Chondrocyte (in vitro differentiated cells): ENCODE results near the gene TAGLN2. TPM values are rescaled to one million over a fixed set of nuclear protein-coding genes. Genes with fewer than 3 reads are reported as not detected.

Experiments
- DNase-seq: peaks from one replicate; pipeline ENCODE4 v3.0.0; 2021; ENCODE audit warnings: mixed read lengths, low spot score
- H3K27ac Mint-ChIP-seq: one replicate; pipeline ENCODE4 v1.8.0; 2021; ENCODE audit warnings: mild to moderate bottlenecking, moderate library complexity, mixed read lengths; ENCODE audit not compliant: unreplicated experiment
- H3K27me3 Mint-ChIP-seq: 2 replicates; pipeline ENCODE4 v1.8.0; 2021; ENCODE audit warnings: low read depth, mixed read lengths
- H3K36me3 Mint-ChIP-seq: 2 replicates; pipeline ENCODE4 v1.8.0; 2021; ENCODE audit warnings: low read depth, mixed read lengths
- H3K4me1 Mint-ChIP-seq: 2 replicates; pipeline ENCODE4 v1.8.0; 2021; ENCODE audit warnings: low read depth, mild to moderate bottlenecking, mixed read lengths
- H3K4me3 Mint-ChIP-seq: one replicate; pipeline ENCODE4 v1.8.0; 2021; ENCODE audit warnings: mild to moderate bottlenecking, moderate library complexity, mixed read lengths; ENCODE audit not compliant: unreplicated experiment
- H3K9me3 Mint-ChIP-seq: 2 replicates; pipeline ENCODE4 v1.8.0; 2021; ENCODE audit warnings: low read depth, mixed read lengths
- total RNA-seq: library from RNA; stranded (reverse); gene quantifications from 3 replicates; pipeline ENCODE4 v1.2.1, GENCODE V29; 2021
- TF ChIP-seq, protein P1 (sequence below): fragments of 200-600 bp; sonication (generic); IDR thresholded peaks from 2 replicates; pipeline ENCODE4 v1.5.0; 2021; ENCODE audit warnings: antibody characterized with exemption, mild to moderate bottlenecking, moderate library complexity

TAGLN2 gene
- total RNA-seq, 1 donor from 2014 or later: 392 TPM

DNA sequence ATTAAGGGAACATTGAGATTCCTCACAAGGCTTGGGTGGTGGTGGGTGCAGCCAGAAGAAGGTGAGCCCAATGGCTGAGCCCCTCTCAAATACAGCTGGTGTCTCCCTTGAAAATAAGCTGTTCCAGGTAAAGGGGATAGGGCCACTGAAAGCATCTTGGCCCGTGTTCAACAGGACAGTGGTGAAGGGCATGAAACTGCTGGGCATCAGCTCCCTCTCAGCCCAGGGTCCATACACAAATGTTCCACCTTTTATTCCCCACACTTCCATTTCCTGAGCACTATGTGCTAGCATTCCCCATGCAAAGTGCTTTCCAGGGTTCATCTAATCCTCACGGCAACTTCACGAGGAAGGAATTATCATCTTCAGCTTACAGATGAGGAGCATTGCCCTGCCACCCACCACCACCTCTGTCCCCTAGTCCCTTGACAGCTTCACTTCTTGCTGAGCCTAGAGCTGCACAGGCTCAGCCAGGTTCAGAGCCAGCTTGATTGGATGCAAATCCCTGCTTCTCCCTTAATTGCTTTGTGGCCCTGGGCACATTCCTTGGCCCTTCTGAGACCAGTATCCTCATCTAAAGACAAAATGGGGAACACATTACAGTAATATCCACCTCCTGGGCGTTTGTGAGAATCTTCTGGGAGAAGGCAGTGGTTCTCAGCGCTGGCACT is 9.6 kb downstream of the TAGLN2 start:
- TF ChIP-seq, protein P1, sequence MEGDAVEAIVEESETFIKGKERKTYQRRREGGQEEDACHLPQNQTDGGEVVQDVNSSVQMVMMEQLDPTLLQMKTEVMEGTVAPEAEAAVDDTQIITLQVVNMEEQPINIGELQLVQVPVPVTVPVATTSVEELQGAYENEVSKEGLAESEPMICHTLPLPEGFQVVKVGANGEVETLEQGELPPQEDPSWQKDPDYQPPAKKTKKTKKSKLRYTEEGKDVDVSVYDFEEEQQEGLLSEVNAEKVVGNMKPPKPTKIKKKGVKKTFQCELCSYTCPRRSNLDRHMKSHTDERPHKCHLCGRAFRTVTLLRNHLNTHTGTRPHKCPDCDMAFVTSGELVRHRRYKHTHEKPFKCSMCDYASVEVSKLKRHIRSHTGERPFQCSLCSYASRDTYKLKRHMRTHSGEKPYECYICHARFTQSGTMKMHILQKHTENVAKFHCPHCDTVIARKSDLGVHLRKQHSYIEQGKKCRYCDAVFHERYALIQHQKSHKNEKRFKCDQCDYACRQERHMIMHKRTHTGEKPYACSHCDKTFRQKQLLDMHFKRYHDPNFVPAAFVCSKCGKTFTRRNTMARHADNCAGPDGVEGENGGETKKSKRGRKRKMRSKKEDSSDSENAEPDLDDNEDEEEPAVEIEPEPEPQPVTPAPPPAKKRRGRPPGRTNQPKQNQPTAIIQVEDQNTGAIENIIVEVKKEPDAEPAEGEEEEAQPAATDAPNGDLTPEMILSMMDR: no peak
- Mint-ChIP-seq H3K4me1 (peaks cover 88% of the 10 kb centered on the region), H3K4me3 (no peak overlapping the region), H3K27ac (peak overlapping the region; percentile 97), H3K9me3 (no peaks in the 10 kb centered on the region), H3K36me3 (peaks cover 20% of the 10 kb centered on the region), H3K27me3 (no peaks in the 10 kb centered on the region)
- DNase-seq: no peak

- H3K4me3 Mint-ChIP-seq: no peak overlapping the region
- peaks cover 86% of the 10 kb centered on the region for H3K4me1 Mint-ChIP-seq
- no peak for DNase-seq
- H3K27me3 Mint-ChIP-seq: no peaks in the 10 kb centered on the region
- H3K36me3 Mint-ChIP-seq: peaks cover 16% of the 10 kb centered on the region
- peak overlapping the region; percentile 8 for H3K27ac Mint-ChIP-seq
- TF ChIP-seq, protein P1: no peak
- no peaks in the 10 kb centered on the region for H3K9me3 Mint-ChIP-seq
Observed at GRCh38 chr1:159914252-159915018, 10.9 kb downstream of the TAGLN2 start.

DNA sequence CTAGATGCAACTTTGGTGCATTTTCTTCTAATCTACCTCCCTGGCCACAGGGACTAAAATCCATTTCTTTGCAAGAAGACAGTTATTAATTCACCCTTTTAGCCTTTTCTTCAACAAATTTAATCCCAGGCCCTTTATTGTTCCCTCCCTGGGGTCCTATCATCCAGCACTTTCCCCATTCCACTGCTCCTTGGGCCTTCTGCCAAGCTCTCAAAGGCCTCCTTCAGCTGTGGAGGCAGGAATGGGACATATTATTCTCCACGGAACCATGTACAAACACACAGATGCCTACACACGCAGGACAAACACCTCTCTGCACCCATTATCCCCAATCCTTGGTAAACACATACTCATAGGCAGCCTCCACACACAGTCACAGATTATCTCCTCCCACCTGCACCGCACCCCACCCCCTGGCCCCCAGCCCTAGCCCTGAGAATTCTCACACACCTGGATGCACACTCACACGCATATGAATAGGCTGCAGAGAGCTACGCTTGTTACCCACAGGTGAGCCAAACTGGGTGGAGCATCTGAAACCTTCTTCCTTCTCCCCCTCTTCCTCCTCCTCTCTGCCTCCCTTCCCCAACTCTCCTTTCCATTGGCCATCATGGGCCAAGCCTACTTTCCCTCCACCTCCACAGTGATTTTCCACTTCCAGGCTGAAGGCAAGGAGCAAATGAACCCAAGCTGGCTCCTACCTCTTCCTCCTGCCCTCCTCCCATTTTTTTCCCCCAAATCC is 11.7 kb downstream of the TAGLN2 start:
- Mint-ChIP-seq H3K36me3 (peaks cover 12% of the 10 kb centered on the region), H3K4me1 (peaks cover 78% of the 10 kb centered on the region), H3K9me3 (no peaks in the 10 kb centered on the region), H3K27me3 (no peaks in the 10 kb centered on the region), H3K4me3 (no peak overlapping the region), H3K27ac (peak overlapping the region; percentile 27)
- no peak for DNase-seq
- TF ChIP-seq, protein P1: no peak

DNA sequence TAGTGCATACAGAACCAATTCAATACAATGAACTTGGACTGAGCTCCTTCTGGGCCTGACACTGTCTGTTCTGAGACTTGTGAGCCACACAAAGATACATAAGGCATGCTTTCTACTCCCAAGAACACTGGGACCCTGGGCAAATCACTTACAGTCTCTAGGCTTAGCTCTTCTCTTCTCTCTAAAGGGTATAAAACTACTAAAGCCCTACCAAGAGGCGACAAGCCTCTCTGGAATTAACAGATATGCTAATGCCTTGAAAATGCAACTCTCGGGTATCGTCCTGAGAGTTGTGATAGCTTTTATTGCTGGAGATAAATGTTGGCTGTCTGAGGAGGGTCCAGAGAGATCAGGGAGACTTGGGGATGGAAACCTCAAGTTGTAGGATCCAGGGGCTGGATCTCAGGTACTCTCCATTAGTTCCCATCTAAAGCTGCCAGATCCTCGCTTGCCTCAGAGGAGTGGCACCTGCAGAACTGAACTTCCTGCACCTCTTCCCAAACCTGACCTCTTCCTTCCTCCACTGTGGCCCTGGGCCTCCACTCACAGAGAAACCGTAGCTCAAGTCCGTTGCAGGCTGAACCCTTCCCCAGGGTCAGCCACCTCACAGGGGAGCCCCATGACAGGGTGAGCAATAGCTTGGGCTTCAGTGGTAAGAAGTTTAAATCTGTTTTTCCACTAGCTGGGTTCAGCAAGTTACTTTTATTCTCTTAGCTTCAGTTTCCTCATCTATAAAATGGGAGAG is 13.8 kb downstream of the TAGLN2 start:
- DNase-seq: no peak
- peaks cover 58% of the 10 kb centered on the region for H3K4me1 Mint-ChIP-seq
- H3K36me3 Mint-ChIP-seq: peaks cover 2% of the 10 kb centered on the region
- no peak overlapping the region for H3K4me3 Mint-ChIP-seq
- H3K27ac Mint-ChIP-seq: peak overlapping the region; percentile 45
- H3K9me3 Mint-ChIP-seq: no peaks in the 10 kb centered on the region
- TF ChIP-seq, protein P1: no peak
- no peaks in the 10 kb centered on the region for H3K27me3 Mint-ChIP-seq
